NCI-H748 (cell line): Measurements from ENCODE around the gene TMED10.
"Not testable (repeated sequence)": the region's sequence is repeated elsewhere in the genome, so short reads cannot be mapped to it uniquely, and the experiment has no call there.

ENCODE experiments used
- DNase-seq: peaks from one replicate; lab custom pipeline; 2025; ENCODE audit not compliant: unreplicated experiment; lab: John Stamatoyannopoulos, UW

The TMED10 gene

DNA sequence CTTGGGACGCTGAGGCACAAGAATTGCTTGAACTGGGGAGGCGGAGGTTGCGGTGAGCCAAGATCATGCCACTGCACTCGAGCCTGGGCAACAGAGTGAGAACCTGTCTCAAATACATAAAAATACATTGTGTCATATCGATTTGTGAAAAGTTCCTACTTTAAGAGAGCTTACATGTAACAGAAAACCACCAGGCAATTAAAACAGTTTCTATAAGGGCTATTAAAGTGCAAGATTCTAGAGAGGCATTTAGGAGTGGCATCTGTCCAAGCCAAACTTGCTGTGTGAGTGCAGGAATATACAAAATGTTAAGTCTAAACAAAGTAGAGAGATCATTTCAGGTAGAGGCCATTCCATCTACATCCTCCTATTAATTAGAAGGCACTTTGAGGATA, 47.8 kb downstream of the TMED10 start:
- DNase-seq: no peak

DNA sequence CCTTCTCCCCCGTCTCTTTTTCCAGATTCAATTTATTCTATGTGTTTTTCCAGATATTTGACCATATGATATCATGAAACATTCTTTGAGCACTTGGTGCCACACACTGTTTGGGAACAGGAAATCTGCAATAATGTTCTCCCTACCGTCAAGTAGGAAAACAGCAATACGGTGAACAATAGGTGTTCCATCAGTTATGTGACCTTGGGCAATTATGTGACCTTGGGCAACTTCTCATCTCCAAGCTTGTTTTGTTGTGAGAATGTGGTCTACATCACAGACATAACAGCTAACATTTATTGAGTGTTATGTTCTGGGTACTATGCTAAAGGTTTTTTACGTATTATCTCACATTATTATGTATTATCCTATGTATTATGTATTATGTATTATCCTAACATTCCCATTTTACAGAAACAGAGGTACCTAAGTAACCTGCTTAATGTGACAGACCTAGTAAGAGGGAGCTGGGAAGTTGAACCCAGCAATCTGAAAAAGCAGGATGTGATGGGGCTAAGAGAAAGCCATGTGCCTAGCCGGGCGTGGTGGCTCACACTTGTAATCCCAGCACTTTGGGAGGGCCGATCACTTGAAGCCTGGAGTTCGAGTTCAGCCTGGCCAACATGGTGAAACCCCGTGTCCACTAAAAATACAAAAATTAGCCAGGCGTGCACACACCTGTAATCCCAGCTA, 48.4 kb downstream of the TMED10 start:
- peak; percentile 9 for DNase-seq

DNA sequence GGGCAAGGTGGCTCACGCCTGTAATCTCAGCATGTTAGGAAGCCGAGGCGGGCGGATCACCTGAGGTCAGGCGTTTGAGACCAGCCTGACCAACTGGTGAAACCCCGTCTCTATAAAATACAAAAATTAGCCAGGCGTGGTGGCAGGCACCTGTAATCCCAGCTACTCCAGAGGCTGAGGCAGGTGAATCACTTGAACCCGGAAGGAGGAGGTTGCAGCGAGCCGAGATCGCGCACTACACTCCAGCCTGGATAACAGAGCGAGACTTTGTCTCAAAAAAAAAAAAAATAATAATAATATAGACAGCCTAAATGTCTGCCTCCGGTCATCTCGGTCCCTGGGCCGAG, 49.0 kb downstream of the TMED10 start:
- DNase-seq: not testable (repeated sequence)

GRCh38 chr14:75126679-75127473, 49.5 kb downstream of the TMED10 start, which contains the start of gene NEK9:
Gene NEK9 (minus strand): TSS chr14:75127048. CDS start chr14:75126921, 127 bp downstream.
- DNase-seq: peak; percentile 89

GRCh38 chr14:75126121-75126544, 50.3 kb downstream of the TMED10 start:
- no peak for DNase-seq

DNA sequence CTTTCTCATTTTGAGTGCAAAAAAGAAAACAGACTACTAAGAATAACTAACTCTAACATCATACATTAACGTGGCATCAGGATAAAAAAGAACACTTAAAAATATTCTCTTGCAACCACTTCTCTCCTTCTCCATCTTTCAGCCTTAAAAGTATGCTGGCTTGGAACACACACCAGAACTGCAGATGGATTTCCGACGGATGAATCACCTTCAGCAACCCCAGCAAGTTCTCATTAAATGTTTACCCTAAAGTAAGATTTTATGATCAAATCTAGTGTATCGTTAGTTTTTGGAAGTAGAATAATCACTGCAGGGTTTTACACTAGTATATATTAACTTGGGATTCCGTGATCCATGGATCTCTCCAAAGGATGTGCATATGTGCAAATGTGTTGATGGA, 50.8 kb downstream of the TMED10 start:
- no peak for DNase-seq

DNA sequence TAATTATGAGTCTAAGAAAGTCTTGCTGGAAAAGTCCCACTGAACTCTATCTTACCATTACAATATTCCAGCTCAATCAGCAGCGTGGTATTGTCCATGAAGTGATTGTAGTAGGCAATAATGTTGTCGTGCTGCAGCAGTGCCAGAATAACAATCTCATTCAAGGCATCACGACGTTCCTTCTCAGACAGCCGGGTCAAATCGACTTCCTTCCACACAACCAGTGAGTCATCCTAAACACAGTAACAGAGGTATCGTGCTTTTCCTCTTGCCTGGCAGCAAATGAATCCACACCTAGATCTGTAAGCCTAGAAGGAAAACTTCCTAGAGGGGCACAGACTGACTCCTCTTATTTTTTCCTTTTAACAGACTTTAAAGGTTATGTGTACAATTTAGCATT, 52.4 kb downstream of the TMED10 start:
- no peak for DNase-seq

DNA sequence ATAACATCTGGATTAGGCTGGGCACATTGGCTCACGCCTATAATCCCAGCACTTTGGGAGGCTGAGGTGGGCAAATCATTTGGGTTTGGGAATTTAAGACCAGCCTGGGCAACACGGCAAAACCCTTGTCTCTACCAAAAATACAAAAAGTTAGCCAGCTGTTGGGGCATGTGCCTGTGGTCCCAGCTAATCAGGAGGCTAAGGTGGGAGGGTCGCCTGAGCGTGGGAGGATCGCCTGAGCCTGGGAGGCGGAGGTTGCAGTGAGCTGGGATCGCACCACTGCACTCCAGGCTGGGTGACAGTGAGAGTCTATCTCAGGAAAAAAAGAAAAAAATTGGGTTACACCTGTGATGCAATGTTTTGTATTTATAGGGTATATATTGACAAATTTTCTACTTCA, 54.9 kb downstream of the TMED10 start:
- DNase-seq: no peak

DNA sequence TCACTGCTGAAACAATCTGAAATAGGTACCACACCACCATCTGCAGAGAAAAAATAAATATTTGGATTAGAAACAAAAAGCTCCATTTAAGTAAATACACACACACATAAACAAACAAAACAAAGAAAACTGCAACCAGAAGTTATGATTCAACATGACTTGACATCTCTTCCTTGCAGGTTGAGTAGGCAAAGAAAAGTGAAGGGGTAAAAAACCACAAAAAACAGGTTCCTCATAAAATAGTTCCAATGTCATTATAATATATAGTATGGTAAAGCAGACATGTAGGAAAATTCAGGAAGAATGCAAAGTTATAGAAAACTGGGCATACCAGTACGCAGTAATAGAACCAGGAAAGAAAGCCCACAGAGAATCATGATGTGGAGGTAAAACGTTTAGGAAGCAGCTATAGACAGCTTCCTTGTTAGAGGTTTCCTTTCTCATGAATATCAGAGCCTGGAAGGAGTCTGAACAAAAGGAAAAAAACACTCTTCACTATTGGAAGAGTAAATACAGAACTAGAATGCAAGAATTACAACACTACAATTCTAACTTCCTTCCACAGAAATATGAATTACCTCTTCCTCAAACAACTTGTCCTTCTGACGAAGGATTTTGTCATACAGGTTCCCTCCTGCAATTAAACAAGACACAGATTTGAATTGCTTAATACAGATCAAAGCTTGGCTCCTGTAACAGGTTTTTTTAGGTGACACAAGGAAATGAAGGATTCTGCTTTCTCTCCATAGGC, 55.7 kb downstream of the TMED10 start:
- no peak for DNase-seq

GRCh38 chr14:75119056-75119455, 57.4 kb downstream of the TMED10 start:
- DNase-seq: no peak

DNA sequence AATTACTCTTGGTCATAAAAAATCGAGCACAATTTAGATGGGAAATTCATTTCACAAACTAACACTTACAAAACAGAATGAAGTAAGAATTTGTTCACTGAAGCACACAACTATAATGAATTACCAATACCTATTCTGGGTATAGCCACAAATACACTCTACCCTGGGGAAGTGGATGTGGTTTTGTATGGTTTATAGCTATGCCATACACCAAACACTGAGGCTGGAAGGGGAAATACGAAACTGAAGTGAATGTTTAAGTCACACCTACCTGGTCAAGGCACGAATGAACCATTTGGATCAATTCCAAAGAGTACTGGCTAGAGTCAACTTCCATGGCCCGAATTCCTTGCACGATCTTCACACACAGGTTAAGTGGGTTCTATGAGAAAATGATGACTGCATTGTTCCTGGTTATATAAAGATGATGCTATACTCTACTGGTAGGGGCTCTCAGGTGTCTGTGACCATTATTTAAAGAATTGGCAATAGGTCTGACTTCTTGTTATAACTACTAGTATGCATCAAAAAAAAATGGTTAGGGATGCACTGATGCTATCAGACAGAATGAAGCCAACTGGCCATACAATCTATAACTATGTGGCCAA, 62.4 kb downstream of the TMED10 start:
- no peak for DNase-seq

DNA sequence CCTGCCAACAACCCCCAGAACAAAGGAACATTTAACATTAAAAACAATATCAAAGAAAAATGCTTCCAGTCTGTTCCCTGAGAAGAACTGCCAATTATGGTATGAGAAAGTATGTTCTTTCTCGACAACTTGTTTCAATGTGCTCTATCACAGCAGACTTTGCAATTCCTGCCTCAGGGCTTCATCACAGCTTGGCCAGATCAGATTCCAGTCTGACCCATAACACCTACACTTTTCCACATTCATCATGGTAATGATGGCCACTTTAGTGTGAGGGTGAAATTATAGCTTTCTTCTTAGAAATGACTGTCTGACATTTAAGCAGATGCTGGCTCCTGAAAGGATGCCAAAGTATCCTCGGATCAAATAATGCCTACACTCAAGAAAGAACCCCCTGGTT, 66.5 kb downstream of the TMED10 start:
- no peak for DNase-seq

GRCh38 chr14:75107186-75107585, 69.2 kb downstream of the TMED10 start:
- no peak for DNase-seq

GRCh38 chr14:75101491-75101890, 74.9 kb downstream of the TMED10 start:
- no peak for DNase-seq

- no peak for DNase-seq
These were observed 77.7 kb downstream of the TMED10 start for GRCh38 chr14:75098682-75099081.

- DNase-seq: no peak
These were observed 78.2 kb downstream of the TMED10 start for GRCh38 chr14:75098212-75098611.

DNA sequence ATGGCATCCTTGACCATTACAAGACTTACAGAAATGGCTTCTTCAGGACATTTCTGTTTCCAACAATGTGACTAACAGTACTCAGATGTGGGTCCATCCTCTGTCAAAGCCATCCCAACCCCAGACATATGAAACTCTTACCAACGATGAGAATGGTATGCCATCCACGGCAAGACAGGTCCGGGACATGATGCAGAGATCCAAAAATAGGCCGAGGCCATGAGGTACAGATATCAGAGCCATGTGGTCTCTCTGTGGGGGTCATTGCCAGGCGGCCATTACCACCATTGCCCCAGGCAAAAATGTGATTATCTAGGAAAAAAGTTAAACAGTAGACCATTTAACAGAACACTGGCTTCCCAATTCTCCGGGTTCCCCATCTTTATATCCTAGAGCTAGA, 79.5 kb downstream of the TMED10 start:
- DNase-seq: no peak

DNA sequence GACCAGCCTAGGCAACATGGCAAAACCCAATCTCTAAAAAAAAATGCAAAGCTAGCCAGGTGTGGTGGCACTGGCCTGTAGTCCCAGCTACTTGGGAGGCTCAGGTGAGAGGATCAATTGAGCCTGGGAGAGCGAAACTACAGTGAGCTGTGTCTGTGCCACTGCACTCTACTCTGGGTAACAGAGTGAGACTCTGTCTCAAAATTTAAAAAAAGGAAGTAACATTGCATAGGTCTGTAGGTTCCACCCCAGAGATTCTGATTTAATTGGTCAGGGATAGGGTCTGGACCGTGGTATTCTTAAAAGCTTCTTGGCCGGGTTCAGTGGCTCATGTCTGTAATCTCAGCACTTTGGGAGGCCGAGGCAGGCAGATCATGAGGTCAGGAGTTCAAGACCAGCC, 80.7 kb downstream of the TMED10 start:
- no peak for DNase-seq

- DNase-seq: no peak
These were observed 81.5 kb downstream of the TMED10 start for GRCh38 chr14:75094896-75095295.

DNA sequence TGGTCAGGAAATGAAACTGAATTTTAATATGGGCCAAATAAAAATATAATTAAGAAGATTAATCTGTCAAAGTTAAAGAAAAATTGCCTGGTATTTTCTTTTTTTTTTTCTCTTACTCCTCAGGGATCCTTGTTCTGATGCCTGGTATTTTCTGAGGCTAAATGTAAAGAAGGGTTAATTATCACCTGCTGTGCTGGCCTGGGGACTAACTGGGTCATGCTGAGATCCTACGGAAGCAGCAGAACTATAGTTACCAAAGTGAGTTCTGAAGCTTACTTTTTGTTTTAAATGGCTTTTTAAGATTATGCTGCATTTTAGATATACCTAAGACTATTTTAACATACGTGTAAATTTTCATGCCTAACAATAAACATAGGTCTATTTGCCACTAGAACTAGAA, 83.7 kb downstream of the TMED10 start:
- DNase-seq: no peak

- no peak for DNase-seq
These were observed 85.2 kb downstream of the TMED10 start for GRCh38 chr14:75091251-75091650.
